LNCaP clone FGC (cell line): ENCODE measurements around the gene XYLT2.

Experiments used
- DNase-seq: peaks from one replicate; pipeline ENCODE4 v3.0.0-alpha.2; 2011; ENCODE audit warnings: low read depth
- H3K4me3 ChIP-seq: 2 replicates; pipeline ENCODE4 v1.5.1; 2011; ENCODE audit warnings: mild to moderate bottlenecking, low read depth, low read length, control low read depth
- CTCF ChIP-seq: IDR thresholded peaks from 2 replicates; pipeline ENCODE4 v1.5.1; 2012; ENCODE audit warnings: mild to moderate bottlenecking; ENCODE audit not compliant: control insufficient read depth, insufficient read depth; ENCODE audit errors: extremely low read depth

XYLT2 gene

GRCh38 chr17:50355701-50356341 is 9.9 kb downstream of the XYLT2 start:
- no peak for TF ChIP-seq CTCF
- DNase-seq, result no peak
- H3K4me3 ChIP-seq, result no peak overlapping the region

- no peak for TF ChIP-seq CTCF
Observed at GRCh38 chr17:50356418-50356817, 10.5 kb downstream of the XYLT2 start.

GRCh38 chr17:50356892-50357510 is 11.1 kb downstream of the XYLT2 start:
- no peak for DNase-seq
- TF ChIP-seq CTCF, result no peak
- H3K4me3 ChIP-seq, result no peak overlapping the region

More at GRCh38 chr17:50356418-50356817, 10.5 kb downstream of the XYLT2 start:
- no peak for DNase-seq
- no peak overlapping the region for H3K4me3 ChIP-seq

GRCh38 chr17:50358177-50358576 is 12.3 kb downstream of the XYLT2 start:
- DNase-seq, result no peak
- H3K4me3 ChIP-seq, result no peak overlapping the region
- no peak for TF ChIP-seq CTCF

- no peak for TF ChIP-seq CTCF
- H3K4me3 ChIP-seq, result no peak overlapping the region
- DNase-seq, result no peak
Observed at GRCh38 chr17:50359005-50359699, 13.2 kb downstream of the XYLT2 start.

- H3K4me3 ChIP-seq, result no peak overlapping the region
- TF ChIP-seq CTCF, result no peak
- DNase-seq, result no peak
Observed at GRCh38 chr17:50359998-50360461, 14.1 kb downstream of the XYLT2 start.
